DMS79 (cell line): ENCODE measurements around the gene KANK2.
"Not testable (repeated sequence)": the region's sequence is repeated elsewhere in the genome, so short reads cannot be mapped to it uniquely, and the experiment has no call there.

ENCODE experiments used
- DNase-seq: peaks from one replicate; lab custom pipeline; 2025; lab: John Stamatoyannopoulos, UW

The KANK2 gene

DNA sequence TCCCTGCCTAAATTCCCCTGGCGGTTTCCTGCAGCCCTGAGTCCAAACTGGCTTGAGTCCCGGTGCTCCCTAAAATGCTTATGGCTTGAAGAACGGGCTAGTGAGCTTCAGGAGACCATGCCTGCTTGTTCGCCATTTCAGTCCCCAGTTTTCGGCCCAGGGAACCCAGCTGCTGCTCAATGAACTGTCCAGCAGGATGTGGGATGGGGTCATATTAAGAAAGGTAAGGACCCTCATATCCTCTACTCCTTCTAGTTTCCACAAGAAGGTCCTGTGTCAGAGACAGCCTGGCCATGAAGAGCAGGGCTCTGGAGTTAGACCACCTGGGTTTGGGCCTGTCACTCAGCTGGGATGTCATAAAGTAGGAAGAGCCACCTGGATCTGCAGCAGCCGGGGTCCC, 24.8 kb downstream of the KANK2 start:
- DNase-seq: no peak

DNA sequence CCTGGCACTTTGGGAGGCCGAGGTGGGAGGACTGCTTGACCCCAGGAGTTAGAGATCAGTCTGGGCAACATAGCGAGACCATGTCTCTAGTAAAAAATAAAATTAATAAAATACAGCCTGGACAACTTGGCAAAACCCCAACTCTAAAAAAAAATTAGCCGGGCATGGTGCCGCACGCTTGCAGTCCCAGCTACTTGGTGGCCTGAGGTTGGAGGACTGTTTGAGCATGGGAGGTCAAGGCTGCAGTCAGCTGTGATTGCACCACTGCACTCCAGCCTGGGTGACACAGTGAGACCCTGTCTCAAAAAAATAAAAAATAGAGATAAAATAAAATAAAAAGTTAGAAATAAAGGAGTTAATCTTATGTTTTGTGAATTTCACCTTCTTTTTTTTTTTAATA, 26.2 kb downstream of the KANK2 start:
- DNase-seq: no peak

DNA sequence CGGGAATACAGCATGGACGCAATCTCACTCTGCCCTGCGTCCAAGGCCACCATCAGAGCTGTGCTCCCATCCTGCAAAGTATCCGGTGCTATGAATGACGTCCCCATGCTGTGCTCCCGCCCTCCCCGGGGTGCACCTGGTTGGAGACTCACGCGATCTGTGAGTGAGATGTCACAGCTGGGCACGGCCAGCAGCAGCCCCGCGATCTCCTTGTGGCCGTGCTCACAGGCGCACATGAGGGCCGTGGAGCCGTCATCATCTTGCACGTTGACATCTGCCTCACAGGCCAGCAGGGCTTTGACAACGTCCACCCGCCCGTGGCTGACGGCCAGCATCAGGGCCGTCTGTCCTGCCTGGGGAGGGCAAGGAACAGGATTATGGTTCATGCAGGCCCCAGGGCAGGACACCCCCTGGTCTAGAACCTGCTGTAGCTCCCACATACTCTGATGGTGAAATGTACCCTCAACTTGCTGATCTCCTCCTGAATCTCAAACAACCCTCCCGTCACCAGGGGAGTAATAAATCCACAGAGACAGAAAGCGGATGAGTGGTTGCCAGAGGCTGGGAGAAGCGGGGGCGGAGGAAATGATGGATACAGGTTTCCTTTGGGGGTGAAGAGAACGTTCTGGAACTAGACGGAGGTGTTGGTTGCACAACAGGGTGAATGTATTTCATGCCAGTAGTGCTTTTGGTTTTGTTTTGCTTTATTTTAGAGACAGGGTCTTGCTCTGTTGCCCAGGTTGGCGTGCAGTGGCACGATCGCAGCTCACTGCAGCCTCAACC, 27.3 kb downstream of the KANK2 start:
- no peak for DNase-seq

DNA sequence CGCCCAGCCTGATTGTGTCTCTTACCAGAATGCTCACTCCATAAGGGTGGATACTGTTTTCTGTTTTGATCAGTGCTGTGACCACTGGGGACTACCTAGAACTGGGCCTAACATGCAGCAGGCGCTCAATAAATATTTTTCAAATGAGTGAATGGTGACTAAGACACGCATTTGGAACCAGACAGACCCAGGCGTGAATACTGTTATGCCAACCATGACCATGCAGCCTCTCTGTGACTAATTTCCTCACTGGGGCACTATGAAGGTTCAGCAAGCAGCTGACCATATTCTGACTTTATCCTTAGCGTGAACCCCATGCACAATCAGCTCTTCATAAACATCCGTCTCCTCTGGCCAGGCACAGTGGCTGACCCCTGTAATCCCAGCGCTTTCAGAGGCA, 28.8 kb downstream of the KANK2 start:
- DNase-seq: no peak

DNA sequence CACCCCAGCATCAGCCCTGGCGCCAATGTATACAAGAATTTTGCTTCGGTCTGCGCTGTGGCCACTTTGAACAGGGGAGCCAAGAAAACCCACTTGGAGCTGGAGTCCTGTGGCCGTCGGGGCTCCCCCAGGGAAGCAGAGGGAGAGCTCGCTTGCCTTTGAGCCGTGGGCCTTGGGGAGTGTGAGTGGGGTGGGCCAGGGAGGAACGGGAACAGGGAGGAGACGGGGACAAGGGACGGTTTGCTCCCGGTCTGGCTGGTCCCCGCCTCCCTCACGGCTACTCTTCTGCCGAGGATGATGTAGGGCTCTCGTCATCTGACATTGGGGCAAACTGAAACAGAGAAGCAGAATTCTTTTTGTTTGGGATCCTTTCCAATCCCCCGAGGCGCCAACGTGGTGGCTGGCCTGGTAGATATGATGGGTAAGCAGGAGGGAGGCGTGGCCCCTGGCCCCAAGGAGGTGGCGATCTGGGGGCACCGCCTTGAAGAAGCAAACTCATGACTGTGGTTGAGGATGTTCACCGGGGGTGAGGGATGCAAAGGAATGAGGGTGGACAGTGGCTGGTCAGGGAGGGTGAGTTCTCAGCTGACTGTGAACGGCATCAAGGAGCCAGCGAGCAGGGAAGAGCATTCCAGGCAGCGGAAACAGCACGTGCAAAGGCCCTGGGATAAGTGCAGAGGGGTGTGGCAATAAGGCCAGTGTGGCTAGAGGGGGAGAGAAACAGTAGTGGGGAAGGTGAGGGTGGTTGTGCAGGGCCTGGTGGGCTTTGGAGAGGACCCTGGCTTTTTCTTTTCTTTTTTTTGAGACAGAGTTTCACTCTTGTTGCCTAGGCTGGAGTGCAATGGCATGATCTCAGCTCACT, 30.8 kb downstream of the KANK2 start:
- DNase-seq: no peak

DNA sequence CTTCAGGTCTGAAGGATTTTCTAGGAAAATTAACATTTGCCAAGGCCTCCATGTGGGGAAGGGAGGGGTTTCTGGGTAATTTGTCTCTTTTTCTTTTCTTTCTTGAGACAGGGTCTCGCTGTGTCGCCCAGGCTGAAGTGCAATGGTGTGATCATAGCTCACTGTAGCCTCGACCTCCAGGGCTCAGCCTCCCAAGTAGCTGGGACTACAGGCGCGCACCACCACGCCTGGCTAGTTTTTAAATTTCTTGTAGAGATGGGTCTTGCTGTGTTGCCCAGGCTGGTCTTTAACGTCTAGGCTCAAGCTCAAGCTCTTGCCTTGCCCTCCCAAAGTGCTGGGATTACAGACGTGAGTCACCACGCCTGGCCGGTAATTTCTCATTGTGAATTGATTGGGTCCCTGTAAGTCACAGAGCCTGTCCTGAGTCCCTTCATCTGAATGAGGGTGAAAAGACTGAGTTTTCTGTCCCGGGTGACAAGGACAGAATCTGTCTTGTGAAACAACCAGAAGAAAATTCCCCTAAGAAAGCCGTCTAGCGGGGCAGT, 31.8 kb downstream of the KANK2 start:
- DNase-seq: no peak

DNA sequence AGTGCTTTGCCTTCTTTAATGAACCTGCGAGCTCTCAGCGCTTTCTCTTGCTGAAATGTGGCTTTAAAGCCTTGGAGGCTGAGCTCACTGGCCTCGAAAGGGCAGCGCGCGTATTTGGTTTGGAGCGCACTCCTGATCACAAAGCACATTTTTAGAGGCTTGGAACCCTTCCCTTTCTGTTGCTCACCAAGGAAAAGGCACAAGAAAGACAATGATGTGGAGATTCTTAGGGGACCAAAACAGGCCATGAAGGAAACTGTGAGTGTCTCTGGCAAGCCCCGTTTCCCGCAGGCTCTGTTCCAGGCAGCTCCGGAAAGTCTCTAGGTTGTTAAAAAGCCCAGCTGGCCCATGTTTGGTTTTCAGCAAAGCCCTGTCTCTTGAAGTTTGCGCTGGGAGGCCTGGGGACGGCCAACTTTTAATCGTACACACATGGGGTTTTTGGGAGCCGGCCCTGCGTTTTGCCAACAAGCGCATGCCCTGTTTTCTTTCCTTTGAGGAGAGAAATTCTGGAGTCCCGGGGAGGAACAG, 32.4 kb downstream of the KANK2 start:
- no peak for DNase-seq

DNA sequence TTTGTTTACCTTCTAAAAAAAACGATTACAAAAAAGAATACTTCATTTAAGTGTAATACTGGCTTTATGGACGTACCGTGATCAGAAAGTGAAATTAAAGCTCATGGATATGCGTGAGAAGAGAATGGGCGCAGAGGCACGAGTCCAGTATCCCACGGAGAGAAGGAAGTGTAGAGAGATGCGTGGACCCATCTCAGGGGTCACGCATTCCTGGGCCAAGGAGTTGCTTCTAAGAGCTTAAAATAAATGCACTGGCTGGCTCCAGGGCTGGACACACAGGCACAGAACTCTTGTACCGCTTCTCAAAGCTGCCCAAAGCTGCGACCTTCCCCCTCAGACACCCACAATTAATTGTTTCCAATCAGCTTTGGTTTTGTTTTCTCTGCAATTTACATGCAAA, 33.0 kb downstream of the KANK2 start:
- no peak for DNase-seq

DNA sequence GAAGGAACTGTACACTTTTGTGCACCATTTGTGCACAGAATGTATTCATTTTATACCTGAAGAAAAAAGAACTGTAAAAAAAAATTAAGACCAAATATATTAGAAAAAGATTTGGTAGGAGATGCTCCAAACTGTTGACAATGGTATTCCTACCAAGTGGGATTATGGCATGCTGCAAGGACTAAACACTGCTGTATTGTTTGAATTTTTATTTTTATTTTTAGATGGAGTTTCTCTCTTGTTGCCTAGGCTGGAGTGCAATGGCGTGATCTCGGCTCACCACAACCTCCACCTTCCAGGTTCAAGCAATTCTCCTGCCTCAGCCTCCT, 36.9 kb downstream of the KANK2 start:
- not testable (repeated sequence) for DNase-seq

DNA sequence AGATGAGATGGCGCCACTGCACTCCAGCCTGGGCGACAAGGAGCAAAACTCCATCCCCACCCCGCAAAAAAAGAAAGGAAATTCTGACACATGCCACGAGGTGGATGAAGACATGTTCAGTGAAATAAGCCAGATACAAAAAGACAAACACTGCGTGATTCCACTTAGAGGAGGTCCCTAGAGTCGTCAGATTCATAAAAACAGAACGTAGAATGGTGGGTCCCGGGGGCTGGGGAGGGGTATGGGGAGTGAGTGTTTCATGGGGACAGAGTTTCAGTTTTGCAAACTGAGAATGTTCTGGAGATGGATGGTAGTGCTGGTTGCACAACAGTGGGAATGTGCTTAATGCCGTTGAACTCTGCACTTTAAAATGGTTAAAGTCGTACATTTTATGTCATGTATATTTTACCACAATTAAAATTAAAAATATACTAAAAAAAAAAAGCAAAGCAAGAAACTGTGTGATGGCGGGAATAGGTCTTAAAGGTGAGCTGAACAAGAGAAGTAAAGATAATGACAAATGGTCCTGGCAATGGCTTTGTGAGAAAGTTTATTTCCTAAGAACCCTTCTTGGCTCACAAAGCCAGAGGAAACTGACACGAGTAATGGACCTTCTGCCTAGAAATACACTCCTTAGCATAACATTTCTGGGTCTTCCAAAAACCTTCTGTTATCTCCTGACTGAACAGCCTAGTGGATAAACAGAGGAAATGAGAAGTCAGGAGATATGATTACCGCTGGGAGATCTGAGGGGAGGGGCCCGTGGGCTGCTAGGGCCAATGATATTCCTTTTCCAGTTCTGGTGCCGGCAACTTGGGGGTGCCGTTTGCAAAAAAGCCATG, 37.5 kb downstream of the KANK2 start:
- DNase-seq: no peak

DNA sequence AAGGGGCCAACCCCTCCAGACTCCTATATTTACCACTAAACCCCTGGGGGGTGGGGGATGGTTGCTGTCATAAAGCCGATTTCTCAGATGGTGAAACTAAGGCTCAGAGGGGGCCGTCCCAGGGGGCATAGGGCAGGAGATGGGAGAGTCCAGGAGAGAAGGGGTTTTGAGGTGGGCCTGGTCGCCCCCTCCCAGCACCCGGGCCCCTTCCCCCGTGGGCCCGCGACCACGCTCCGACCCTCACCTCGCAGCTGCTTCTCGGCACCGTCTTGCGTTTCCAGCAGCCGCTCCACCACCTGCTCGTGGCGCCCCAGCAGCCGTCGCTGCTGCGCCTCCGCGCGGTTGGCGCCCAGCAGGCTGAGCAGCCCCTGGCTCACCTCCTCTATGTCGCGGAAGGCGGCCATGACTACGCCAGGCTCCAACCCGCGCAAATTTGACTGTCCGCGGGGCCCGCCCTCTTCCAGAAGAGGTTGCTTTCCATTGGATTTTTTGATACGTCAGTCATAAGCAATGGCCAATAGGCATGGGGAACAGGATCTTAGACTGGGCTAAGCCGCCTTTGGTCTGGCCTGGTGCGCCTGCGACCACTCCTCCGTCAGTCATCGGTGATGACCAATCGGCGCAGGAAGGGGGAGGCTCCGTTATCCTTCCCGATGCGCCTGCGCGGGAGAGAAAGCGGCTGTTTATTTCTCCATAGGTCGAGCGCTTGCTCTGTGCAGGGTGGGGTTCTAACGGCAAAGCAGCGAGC, 41.8 kb downstream of the KANK2 start, which contains the start of gene SPC24:
Gene SPC24, minus strand, starts transcription at position 410 of the 748 bp plus-strand sequence. Its CDS starts 6 bp downstream, at position 404.
- peak; percentile 98 for DNase-seq

DNA sequence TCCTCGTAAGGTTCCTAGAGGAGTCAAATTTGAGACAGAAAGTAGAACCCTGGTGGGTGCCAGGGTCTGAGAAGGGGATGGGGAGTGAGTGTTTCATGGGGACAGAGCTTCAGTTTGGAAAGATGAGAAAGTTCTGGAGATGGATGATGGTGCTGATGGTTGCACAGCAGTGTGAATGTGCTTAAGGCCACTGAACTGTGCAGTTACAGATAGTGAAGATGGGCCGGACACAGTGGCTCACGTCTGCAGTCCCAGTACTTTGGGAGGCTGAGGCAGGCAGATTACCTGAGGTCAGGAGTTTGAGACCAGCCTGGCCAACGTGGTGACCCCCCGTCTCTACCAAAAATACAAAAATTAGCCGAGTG, 42.7 kb downstream of the KANK2 start:
- DNase-seq: no peak

DNA sequence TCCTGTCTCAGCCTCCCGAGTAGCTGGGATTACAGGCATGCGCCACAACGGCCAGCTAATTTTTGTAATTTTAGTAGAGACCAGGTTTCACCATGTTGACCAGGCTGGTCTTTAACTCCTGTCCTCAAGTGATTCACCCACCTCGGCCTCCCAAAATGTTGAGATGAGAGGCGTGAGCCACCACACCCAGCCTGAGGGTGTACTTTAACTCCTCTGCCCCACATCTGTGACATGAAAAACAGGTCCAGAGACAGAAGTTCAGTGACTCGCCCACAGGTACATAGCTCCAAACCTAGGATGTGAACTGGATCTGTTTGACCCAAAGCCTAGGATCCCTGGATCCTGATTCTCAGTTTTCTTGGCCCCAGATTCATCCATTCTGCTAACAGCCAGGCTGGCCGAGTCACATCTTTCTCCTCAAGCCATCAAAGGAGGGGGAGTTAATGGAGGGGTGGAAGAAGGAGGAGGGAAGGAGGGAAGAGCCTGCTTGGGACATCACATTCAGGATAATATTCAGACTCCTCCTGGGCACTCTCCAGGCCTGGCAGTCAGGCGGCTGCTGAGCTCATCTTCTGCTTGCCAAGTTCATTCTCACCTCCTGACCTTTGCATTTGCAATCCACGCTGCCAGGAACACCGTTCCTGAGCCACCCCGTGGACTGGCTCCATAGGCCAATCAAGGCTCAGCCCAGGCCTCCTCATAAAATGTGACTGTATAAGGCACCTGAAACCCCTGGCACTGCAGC, 44.9 kb downstream of the KANK2 start:
- DNase-seq: no peak

DNA sequence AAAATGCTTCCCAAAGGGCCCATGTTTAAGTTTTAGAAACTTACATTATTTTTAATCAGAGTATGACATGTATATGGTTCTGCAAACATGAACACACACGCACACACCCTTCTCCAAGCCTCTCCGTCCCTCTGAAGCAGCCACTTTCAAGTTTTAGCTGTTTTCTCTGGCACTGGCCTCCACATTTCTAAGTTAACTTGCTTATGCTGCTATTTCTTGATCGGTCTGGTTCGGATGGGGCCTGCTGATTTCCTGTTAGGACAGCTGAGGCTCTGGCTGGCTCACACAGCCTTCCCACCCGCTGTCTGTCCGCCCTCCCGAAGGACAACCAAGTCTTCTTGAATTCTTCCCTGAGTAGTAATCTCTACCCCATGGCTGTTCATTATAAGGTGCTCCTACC, 46.2 kb downstream of the KANK2 start:
- no peak for DNase-seq

DNA sequence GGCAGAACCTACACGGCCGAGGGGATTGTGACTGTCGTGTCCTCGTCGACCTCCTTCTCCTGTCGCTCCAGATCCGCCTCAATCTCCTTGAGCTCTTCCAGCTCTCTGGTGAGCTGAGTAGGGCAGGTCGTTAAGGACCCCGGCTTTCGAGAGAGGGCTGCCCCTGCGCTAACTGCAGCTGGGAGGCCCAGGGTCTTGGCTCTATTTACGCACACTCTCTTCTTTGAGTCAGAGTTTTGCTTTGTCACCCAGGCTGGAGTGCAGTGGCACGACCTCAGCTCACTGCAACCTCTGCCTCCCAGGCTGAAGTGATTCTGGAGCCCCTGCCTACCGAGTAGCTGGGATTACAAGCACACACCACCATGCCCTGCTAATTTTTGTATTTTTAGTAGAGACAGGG, 49.3 kb downstream of the KANK2 start:
- no peak for DNase-seq

DNA sequence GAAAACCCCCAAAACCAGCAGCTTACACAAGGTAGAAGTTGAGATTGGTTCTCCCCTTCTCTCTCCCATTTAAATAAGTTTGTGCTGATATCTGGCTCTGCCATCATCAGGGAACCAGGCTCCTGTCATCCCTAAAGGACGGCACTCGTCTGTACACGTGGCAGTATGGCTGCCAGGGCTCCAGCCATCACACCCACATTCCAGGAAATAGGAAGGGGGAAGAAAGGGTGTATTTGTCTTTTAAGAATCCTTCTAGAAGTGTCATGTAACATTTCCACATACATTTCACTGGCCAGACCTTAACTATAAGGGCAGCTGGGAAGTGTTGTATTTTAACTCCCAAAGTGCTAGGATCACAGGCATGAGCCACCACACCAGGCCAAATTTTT, 51.8 kb downstream of the KANK2 start:
- DNase-seq: no peak

DNA sequence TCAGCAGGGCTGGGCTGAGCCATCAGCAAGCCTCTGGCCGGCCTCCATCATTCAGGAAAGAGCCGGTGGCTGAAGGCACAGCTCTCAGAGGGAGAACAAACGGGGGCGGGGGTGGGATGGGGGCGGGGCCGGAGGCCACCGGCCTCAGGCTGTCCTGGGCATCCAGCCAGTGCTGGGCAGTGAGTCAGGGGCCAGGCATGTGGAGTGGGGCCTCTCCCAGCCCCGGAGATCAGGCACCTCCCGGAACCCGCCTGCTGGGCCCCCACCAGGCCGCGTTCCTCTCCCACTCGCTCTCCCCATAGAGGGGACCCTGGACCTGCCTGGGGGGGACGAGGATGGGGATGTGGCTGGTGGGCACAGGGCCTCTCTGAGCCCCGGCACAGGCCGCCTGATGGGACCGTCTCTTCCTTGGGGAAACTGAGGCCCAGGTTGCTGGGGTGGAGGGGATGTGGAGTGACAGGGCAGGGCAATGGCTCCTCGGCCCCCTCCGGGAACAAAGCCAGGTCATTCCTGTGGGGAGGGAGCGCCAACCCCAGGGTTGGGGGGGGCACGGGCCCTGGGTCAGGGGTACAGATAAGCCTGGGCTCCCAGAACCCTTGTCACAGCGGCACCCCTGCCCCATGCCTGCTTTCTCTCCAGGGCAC, 54.7 kb downstream of the KANK2 start:
- DNase-seq: peak; percentile 68

DNA sequence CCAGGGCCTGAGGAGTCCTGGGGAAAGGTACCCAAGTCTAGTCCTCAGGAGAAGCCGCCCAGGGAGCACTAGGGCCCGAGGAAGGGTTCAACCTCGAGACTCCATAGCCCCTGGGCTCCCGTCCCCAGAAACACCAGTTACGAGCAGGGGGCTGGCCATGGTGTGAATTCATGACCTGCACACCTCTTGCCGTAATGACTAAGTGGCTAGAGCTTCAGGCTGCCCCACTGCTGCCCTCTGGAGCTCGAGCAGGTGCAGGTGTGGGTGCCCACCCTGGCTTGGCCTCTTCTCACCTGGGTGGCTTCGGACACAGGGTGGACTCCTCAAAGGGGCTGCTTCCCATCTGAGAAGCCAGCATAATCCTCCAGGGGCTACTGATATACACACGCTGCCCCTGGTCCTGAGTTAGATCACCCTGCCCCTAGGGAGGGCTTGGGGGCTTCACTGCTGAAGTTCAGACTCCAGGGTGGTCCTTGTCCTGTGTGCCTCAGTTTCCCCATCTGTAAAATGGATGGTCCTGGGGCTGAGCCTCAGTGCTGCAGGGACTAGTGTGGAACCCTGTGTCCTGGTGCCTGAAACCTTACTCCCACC, 55.3 kb downstream of the KANK2 start:
- no peak for DNase-seq

DNA sequence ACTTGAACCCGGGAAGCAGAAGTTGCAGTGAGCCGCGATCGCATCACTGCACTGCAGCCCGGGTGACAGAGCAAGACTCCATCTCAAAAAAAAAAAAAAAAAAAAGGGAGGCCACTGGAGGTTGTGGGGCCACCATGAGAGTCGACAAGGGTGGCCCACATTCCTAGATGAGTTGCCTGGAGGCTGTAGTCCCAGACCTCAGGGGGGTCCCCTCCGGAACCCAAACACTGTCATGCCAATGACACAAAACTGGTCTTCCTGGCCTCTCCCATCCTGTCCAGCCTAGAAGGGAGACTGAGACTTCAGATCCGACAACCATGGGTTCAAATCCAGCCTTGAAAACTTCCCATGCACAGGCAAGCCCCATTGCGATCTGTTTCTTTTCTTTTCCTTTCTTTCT, 56.4 kb downstream of the KANK2 start:
- DNase-seq: no peak
